Measurements from ENCODE around the gene PGA3. TPM values are rescaled to one million over a fixed set of nuclear protein-coding genes. Genes with fewer than 3 reads are reported as not detected.

Gene PGA3
- total and polyA plus RNA-seq, 2 of the 8 experiments (the other 6 are each of a cell fraction or from before 2014, with no cell fraction given), result not detected

- Histone ChIP-seq H2AFZ (ENCODE audit: low read length) (no peak overlapping the region), H3K9me3 (ENCODE audit: insufficient read depth in 2 of 2, low read depth in 1 of 2, low read length in 1 of 2) (0 out of 4 replicates have a peak, but pooled peaks cover 0 to 3% of the 10 kb centered on the region in 2 experiments), H4K8ac (ENCODE audit: extremely low read depth, insufficient read depth, low read length) (no peak overlapping the region), H3K27me3 (replicated peaks in 1 of 4; ENCODE audit: control insufficient read depth in 3 of 4, extremely low read depth in 1 of 4, insufficient read depth in 3 of 4, low read length in 3 of 4) (no peaks in the 10 kb centered on the region), H3K23me2 (ENCODE audit: low read depth, low read length) (no peaks in the 10 kb centered on the region), H3K9ac (replicated peaks in 1 of 4; ENCODE audit: extremely low read depth in 1 of 4, low read depth in 3 of 4, low read length in 3 of 4) (no peak overlapping the region), H4K20me1 (replicated peaks in 1 of 2; ENCODE audit: control insufficient read depth in 1 of 2, insufficient read depth in 2 of 2, low read length in 2 of 2) (no peaks in the 10 kb centered on the region), H2BK120ac (replicated peaks; ENCODE audit: low read depth, low read length) (no peak overlapping the region), H2BK12ac (ENCODE audit: low read depth, low read length) (no peak overlapping the region), H3K4ac (replicated peaks; ENCODE audit: insufficient read length, low read depth, low read length) (no peak overlapping the region), H3K79me2 (ENCODE audit: control insufficient read depth in 1 of 2, insufficient read depth in 2 of 2, low read length in 2 of 2) (no peaks in the 10 kb centered on the region), H4K91ac (replicated peaks; ENCODE audit: insufficient read length, low read length) (no peak overlapping the region), H2BK5ac (ENCODE audit: low read depth, low read length) (no peak overlapping the region), H3K4me2 (ENCODE audit: insufficient read depth in 1 of 2, low read depth in 2 of 2, low read length in 2 of 2) (no peak overlapping the region), H2AK5ac (ENCODE audit: low read depth, low read length) (no peak overlapping the region), H3K4me1 (replicated peaks in 1 of 4; ENCODE audit: control insufficient read depth in 3 of 4, insufficient read depth in 4 of 4, low read length in 3 of 4) (peaks cover 0 to 8% (median 0%) of the 10 kb centered on the region in 4 experiments; a peak in 2 of 7 replicates), H3K56ac (replicated peaks; ENCODE audit: insufficient read length, low read depth, low read length) (no peak overlapping the region), H4K5ac (ENCODE audit: insufficient read length, low read depth, low read length) (no peak overlapping the region), H3K18ac (ENCODE audit: extremely low read depth, low read length) (no peak overlapping the region), H3K14ac (ENCODE audit: insufficient read length) (no peak overlapping the region), H3K27ac (ENCODE audit: low read depth, low read length) (no peak overlapping the region), H3K23ac (ENCODE audit: insufficient read length) (no peak overlapping the region), H2BK20ac (ENCODE audit: low read length) (no peak overlapping the region), H3K36me3 (ENCODE audit: control insufficient read depth in 2 of 4, insufficient read depth in 4 of 4, low read length in 3 of 4) (no peaks in the 10 kb centered on the region), H2BK15ac (ENCODE audit: low read length) (no peak overlapping the region), H3K4me3 (ENCODE audit: extremely low read depth in 1 of 4, insufficient read depth in 2 of 4, low read depth in 3 of 4, low read length in 4 of 4) (no peak overlapping the region), H3K79me1 (ENCODE audit: low read depth, low read length) (no peaks in the 10 kb centered on the region)
- TF ChIP-seq HDAC6 (IDR thresholded peaks at IDR 0.05; ENCODE audit: low read depth, low read length) (no peak), RXRA (IDR thresholded peaks at IDR 0.05; ENCODE audit: insufficient read depth, low read depth, low read length) (no peak), CREB1 (IDR thresholded peaks at IDR 0.05) (no peak), SP1 (IDR thresholded peaks at IDR 0.05; ENCODE audit: low read depth, low read length) (no peak), SUZ12 (IDR thresholded peaks at IDR 0.05; ENCODE audit: low read length) (no peak), CTCF (IDR thresholded peaks at IDR 0.05; ENCODE audit: control extremely low read depth in 1 of 3, insufficient read depth in 1 of 3, low read depth in 1 of 3, low read length in 3 of 3) (no peak), SIX5 (IDR thresholded peaks at IDR 0.05; ENCODE audit: low read depth, low read length) (no peak), JUN (IDR thresholded peaks at IDR 0.05; ENCODE audit: low read depth, low read length) (no peak)
- TF ChIP-seq, protein P1, sequence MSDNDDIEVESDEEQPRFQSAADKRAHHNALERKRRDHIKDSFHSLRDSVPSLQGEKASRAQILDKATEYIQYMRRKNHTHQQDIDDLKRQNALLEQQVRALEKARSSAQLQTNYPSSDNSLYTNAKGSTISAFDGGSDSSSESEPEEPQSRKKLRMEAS (IDR thresholded peaks at IDR 0.05), result no peak
- DNase-seq (ENCODE audit: low read depth in 1 of 2, low spot score in 2 of 2), result no peak
- WGBS, 2 experiments (ENCODE audit: extremely low coverage in 1 of 2, insufficient coverage in 1 of 2, insufficient read length in 1 of 2, insufficient replicate concordance in 2 of 2, low coverage in 1 of 2, low lambda C conversion rate in 2 of 2, missing lambda C conversion rate in 1 of 2), result 87% methylated on average over 6 of the region's 6 CpGs; no CpG with 5 or more reads in 1 of the 2 experiments
- ChIA-PET POLR2A (ENCODE audit: partially characterized antibody) (no interaction called here), CTCF (ENCODE audit: partially characterized antibody) (interaction anchor here (1.1 to 2.8 kb wide), 2 partner anchors 11 to 56 kb away, joined by 4 to 13 read pairs; no protein-coding TSS in a partner anchor)
- FAIRE-seq, result no peak
Measured at GRCh38 chr11:61198361-61198760, 5.0 kb upstream of the PGA3 start.

Measured in H1 (cell line).